Stimulated activated effector memory CD8-positive, alpha-beta T cell treated with anti-CD3 and anti-CD28 coated beads, Interleukin-12 subunit alpha, Interleukin-12 subunit beta, amount 100 ng/mL, for 72 hours (primary cell): ENCODE results near the gene SLC38A9.

Source experiments
- ATAC-seq: fragments of 150-1000 bp; cut with Tn5 transposase; 2 replicates; pipeline ENCODE4 v1.10.0; 2021
- DNase-seq, 2 donors: peaks; one replicate each; pipeline ENCODE4 v3.0.0; 2021 to 2022; ENCODE audit warnings: low spot score in 2 of 2
- H3K27ac Mint-ChIP-seq: one replicate; pipeline ENCODE4 v1.8.0; 2022; ENCODE audit warnings: mild to moderate bottlenecking, mixed read lengths
- H3K36me3 Mint-ChIP-seq: one replicate; pipeline ENCODE4 v1.8.0; 2022; ENCODE audit warnings: mild to moderate bottlenecking, mixed read lengths
- H3K4me1 Mint-ChIP-seq: one replicate; pipeline ENCODE4 v1.8.0; 2022; ENCODE audit warnings: mixed read lengths
- H3K4me3 Mint-ChIP-seq: one replicate; pipeline ENCODE4 v1.8.0; 2022; ENCODE audit warnings: mild to moderate bottlenecking, mixed read lengths
- H3K9me3 Mint-ChIP-seq: one replicate; pipeline ENCODE4 v1.8.0; 2022; ENCODE audit warnings: mixed read lengths

SLC38A9 gene

GRCh38 chr5:55599148-55600050, 112.7 kb downstream of the SLC38A9 start:
- Mint-ChIP-seq H3K4me3 (no peak overlapping the region), H3K4me1 (no peaks in the 10 kb centered on the region), H3K9me3 (no peaks in the 10 kb centered on the region), H3K27ac (no peak overlapping the region), H3K36me3 (no peaks in the 10 kb centered on the region)
- ATAC-seq (no peak), DNase-seq (no peak)

GRCh38 chr5:55597014-55597981, 114.8 kb downstream of the SLC38A9 start:
- H3K27ac Mint-ChIP-seq, result no peak overlapping the region
- no peak overlapping the region for H3K4me3 Mint-ChIP-seq
- DNase-seq (no peak), ATAC-seq (no peak)
- H3K9me3 Mint-ChIP-seq, result no peaks in the 10 kb centered on the region
- no peaks in the 10 kb centered on the region for H3K36me3 Mint-ChIP-seq
- H3K4me1 Mint-ChIP-seq, result no peaks in the 10 kb centered on the region

- no peaks in the 10 kb centered on the region for H3K9me3 Mint-ChIP-seq
- no peaks in the 10 kb centered on the region for H3K36me3 Mint-ChIP-seq
- DNase-seq, result no peak
- no peak overlapping the region for H3K4me3 Mint-ChIP-seq
- no peak overlapping the region for H3K27ac Mint-ChIP-seq
- peaks cover 9% of the 10 kb centered on the region for H3K4me1 Mint-ChIP-seq
- ATAC-seq, result no peak
These were observed 117.5 kb downstream of the SLC38A9 start for GRCh38 chr5:55594671-55595070.

GRCh38 chr5:55593115-55593472, 119.0 kb downstream of the SLC38A9 start:
- Mint-ChIP-seq H3K4me1 (peaks cover 9% of the 10 kb centered on the region), H3K4me3 (no peak overlapping the region), H3K27ac (no peak overlapping the region), H3K9me3 (no peaks in the 10 kb centered on the region), H3K36me3 (no peaks in the 10 kb centered on the region)
- ATAC-seq (no peak), DNase-seq (no peak)

GRCh38 chr5:55592388-55593114, 119.6 kb downstream of the SLC38A9 start:
- no peak for DNase-seq
- H3K4me1 Mint-ChIP-seq, result peaks cover 9% of the 10 kb centered on the region
- no peaks in the 10 kb centered on the region for H3K9me3 Mint-ChIP-seq
- H3K36me3 Mint-ChIP-seq, result no peaks in the 10 kb centered on the region
- ATAC-seq, result no peak
- H3K27ac Mint-ChIP-seq, result no peak overlapping the region
- no peak overlapping the region for H3K4me3 Mint-ChIP-seq

GRCh38 chr5:55591686-55592085, 120.4 kb downstream of the SLC38A9 start:
- H3K4me1 Mint-ChIP-seq, result peaks cover 9% of the 10 kb centered on the region
- DNase-seq (no peak), ATAC-seq (no peak)
- no peaks in the 10 kb centered on the region for H3K36me3 Mint-ChIP-seq
- no peak overlapping the region for H3K27ac Mint-ChIP-seq
- H3K4me3 Mint-ChIP-seq, result no peak overlapping the region
- H3K9me3 Mint-ChIP-seq, result no peaks in the 10 kb centered on the region

- ATAC-seq, result peak; percentile 13
- Mint-ChIP-seq H3K4me3 (no peak overlapping the region), H3K9me3 (no peaks in the 10 kb centered on the region), H3K4me1 (peaks cover under 1% of the 10 kb centered on the region), H3K36me3 (no peaks in the 10 kb centered on the region), H3K27ac (no peak overlapping the region)
- no peak for DNase-seq
These were observed 126.9 kb downstream of the SLC38A9 start for GRCh38 chr5:55585206-55585610.

- no peak for ATAC-seq
- no peaks in the 10 kb centered on the region for H3K4me1 Mint-ChIP-seq
- H3K9me3 Mint-ChIP-seq, result no peaks in the 10 kb centered on the region
- no peak overlapping the region for H3K4me3 Mint-ChIP-seq
- no peak overlapping the region for H3K27ac Mint-ChIP-seq
- DNase-seq, result no peak
- H3K36me3 Mint-ChIP-seq, result no peaks in the 10 kb centered on the region
These were observed 127.5 kb downstream of the SLC38A9 start for GRCh38 chr5:55584398-55585205.

- no peak overlapping the region for H3K27ac Mint-ChIP-seq
- no peaks in the 10 kb centered on the region for H3K36me3 Mint-ChIP-seq
These were observed 128.5 kb downstream of the SLC38A9 start for GRCh38 chr5:55583578-55583977.

GRCh38 chr5:55582256-55582655, 129.9 kb downstream of the SLC38A9 start:
- no peak overlapping the region for H3K27ac Mint-ChIP-seq
- no peak for ATAC-seq
- no peak overlapping the region for H3K4me3 Mint-ChIP-seq
- no peak for DNase-seq
- H3K9me3 Mint-ChIP-seq, result no peaks in the 10 kb centered on the region
- H3K36me3 Mint-ChIP-seq, result no peaks in the 10 kb centered on the region
- H3K4me1 Mint-ChIP-seq, result no peaks in the 10 kb centered on the region

More at GRCh38 chr5:55583578-55583977, 128.5 kb downstream of the SLC38A9 start:
- Mint-ChIP-seq H3K4me3 (no peak overlapping the region), H3K4me1 (no peaks in the 10 kb centered on the region), H3K9me3 (no peaks in the 10 kb centered on the region)
- DNase-seq (no peak), ATAC-seq (no peak)

GRCh38 chr5:55580042-55580441, 132.1 kb downstream of the SLC38A9 start:
- no peak for ATAC-seq
- H3K27ac Mint-ChIP-seq, result no peak overlapping the region
- no peaks in the 10 kb centered on the region for H3K4me1 Mint-ChIP-seq
- H3K36me3 Mint-ChIP-seq, result no peaks in the 10 kb centered on the region
- no peak for DNase-seq
- H3K9me3 Mint-ChIP-seq, result no peaks in the 10 kb centered on the region
- no peak overlapping the region for H3K4me3 Mint-ChIP-seq

- Mint-ChIP-seq H3K27ac (no peak overlapping the region), H3K4me3 (no peak overlapping the region), H3K9me3 (no peaks in the 10 kb centered on the region), H3K36me3 (no peaks in the 10 kb centered on the region), H3K4me1 (no peaks in the 10 kb centered on the region)
- DNase-seq (no peak), ATAC-seq (no peak)
These were observed 133.4 kb downstream of the SLC38A9 start for GRCh38 chr5:55578771-55579170.

GRCh38 chr5:55577353-55578060, 134.6 kb downstream of the SLC38A9 start:
- H3K36me3 Mint-ChIP-seq, result no peaks in the 10 kb centered on the region
- no peak for ATAC-seq
- no peak overlapping the region for H3K4me3 Mint-ChIP-seq

GRCh38 chr5:55576661-55577060, 135.5 kb downstream of the SLC38A9 start:
- H3K4me1 Mint-ChIP-seq, result no peaks in the 10 kb centered on the region
- ATAC-seq, result no peak
- DNase-seq, result no peak
- no peaks in the 10 kb centered on the region for H3K9me3 Mint-ChIP-seq
- no peak overlapping the region for H3K27ac Mint-ChIP-seq
- no peak overlapping the region for H3K4me3 Mint-ChIP-seq
- H3K36me3 Mint-ChIP-seq, result no peaks in the 10 kb centered on the region

More at GRCh38 chr5:55577353-55578060, 134.6 kb downstream of the SLC38A9 start:
- Mint-ChIP-seq H3K27ac (no peak overlapping the region), H3K4me1 (no peaks in the 10 kb centered on the region), H3K9me3 (no peaks in the 10 kb centered on the region)
- DNase-seq, result no peak
